HFFc6 (cell line): ENCODE measurements around the gene P2RX2. TPM values are rescaled to one million over a fixed set of nuclear protein-coding genes. Genes with fewer than 3 reads are reported as not detected.

Experiments
- DNase-seq: peaks from one replicate; pipeline ENCODE4 v3.0.0-alpha.2; 2018
- H3K27ac Mint-ChIP-seq: 2 replicates; pipeline ENCODE4 v1.8.0; 2020; ENCODE audit warnings: mild to moderate bottlenecking, mixed read lengths
- H3K27me3 Mint-ChIP-seq: 2 replicates; pipeline ENCODE4 v1.8.0; 2021; ENCODE audit warnings: mild to moderate bottlenecking, moderate library complexity, mixed read lengths; ENCODE audit not compliant: insufficient read depth
- H3K36me3 Mint-ChIP-seq: 2 replicates; pipeline ENCODE4 v1.8.0; 2021; ENCODE audit warnings: low read depth, mixed read lengths
- H3K4me1 Mint-ChIP-seq: 2 replicates; pipeline ENCODE4 v1.8.0; 2020; ENCODE audit warnings: low read depth, mixed read lengths
- H3K4me3 Mint-ChIP-seq: 2 replicates; pipeline ENCODE4 v1.8.0; 2020; ENCODE audit warnings: mild to moderate bottlenecking, moderate library complexity, mixed read lengths
- H3K9me3 Mint-ChIP-seq: 2 replicates; pipeline ENCODE4 v1.8.0; 2020; ENCODE audit warnings: mild to moderate bottlenecking, mixed read lengths
- total RNA-seq, 6 experiments: library from RNA; stranded (reverse); fragmentation: NEBNext Ultra II Directional; extraction: Animal tissue kit (Norgen Biotek cat#: 25700); gene quantifications; 2 replicates in 1 of 6; 3 replicates in 5 of 6; pipeline ENCODE4 v1.2.3, GENCODE V29; 2021
- TF ChIP-seq, protein P1 (sequence below): fragments of 200-600 bp; sonication (generic); IDR thresholded peaks from 2 replicates; pipeline ENCODE4 v1.5.0; 2021; ENCODE audit warnings: antibody characterized with exemption, mild to moderate bottlenecking

P2RX2 gene
- total RNA-seq, 6 experiments from 2014 or later = not detected

GRCh38 chr12:132660052-132660451 is 41.5 kb downstream of the P2RX2 start:
- TF ChIP-seq, protein P1, sequence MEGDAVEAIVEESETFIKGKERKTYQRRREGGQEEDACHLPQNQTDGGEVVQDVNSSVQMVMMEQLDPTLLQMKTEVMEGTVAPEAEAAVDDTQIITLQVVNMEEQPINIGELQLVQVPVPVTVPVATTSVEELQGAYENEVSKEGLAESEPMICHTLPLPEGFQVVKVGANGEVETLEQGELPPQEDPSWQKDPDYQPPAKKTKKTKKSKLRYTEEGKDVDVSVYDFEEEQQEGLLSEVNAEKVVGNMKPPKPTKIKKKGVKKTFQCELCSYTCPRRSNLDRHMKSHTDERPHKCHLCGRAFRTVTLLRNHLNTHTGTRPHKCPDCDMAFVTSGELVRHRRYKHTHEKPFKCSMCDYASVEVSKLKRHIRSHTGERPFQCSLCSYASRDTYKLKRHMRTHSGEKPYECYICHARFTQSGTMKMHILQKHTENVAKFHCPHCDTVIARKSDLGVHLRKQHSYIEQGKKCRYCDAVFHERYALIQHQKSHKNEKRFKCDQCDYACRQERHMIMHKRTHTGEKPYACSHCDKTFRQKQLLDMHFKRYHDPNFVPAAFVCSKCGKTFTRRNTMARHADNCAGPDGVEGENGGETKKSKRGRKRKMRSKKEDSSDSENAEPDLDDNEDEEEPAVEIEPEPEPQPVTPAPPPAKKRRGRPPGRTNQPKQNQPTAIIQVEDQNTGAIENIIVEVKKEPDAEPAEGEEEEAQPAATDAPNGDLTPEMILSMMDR = no peak
- H3K4me1 Mint-ChIP-seq = no peaks in the 10 kb centered on the region
- H3K36me3 Mint-ChIP-seq = peaks cover 41% of the 10 kb centered on the region
- H3K4me3 Mint-ChIP-seq = no peak overlapping the region
- no peak for DNase-seq
- no peaks in the 10 kb centered on the region for H3K9me3 Mint-ChIP-seq
- no peak overlapping the region for H3K27ac Mint-ChIP-seq
- no peaks in the 10 kb centered on the region; the same call in 1 of the 2 replicates for H3K27me3 Mint-ChIP-seq

- Mint-ChIP-seq H3K27ac (no peak overlapping the region), H3K27me3 (no peaks in the 10 kb centered on the region; the same call in 1 of the 2 replicates), H3K36me3 (peaks cover 51% of the 10 kb centered on the region), H3K4me3 (no peak overlapping the region), H3K4me1 (no peaks in the 10 kb centered on the region), H3K9me3 (no peaks in the 10 kb centered on the region)
- DNase-seq = no peak
- TF ChIP-seq, protein P1 = no peak
These were observed 42.4 kb downstream of the P2RX2 start for GRCh38 chr12:132660996-132661395.

- no peak overlapping the region for H3K27ac Mint-ChIP-seq
- DNase-seq = no peak
- no peaks in the 10 kb centered on the region for H3K9me3 Mint-ChIP-seq
- H3K27me3 Mint-ChIP-seq = no peaks in the 10 kb centered on the region; the same call in 1 of the 2 replicates
- H3K36me3 Mint-ChIP-seq = peaks cover 53% of the 10 kb centered on the region
- H3K4me1 Mint-ChIP-seq = no peaks in the 10 kb centered on the region
- TF ChIP-seq, protein P1 = no peak
- H3K4me3 Mint-ChIP-seq = no peak overlapping the region
These were observed 43.4 kb downstream of the P2RX2 start for GRCh38 chr12:132661972-132662371.

DNA sequence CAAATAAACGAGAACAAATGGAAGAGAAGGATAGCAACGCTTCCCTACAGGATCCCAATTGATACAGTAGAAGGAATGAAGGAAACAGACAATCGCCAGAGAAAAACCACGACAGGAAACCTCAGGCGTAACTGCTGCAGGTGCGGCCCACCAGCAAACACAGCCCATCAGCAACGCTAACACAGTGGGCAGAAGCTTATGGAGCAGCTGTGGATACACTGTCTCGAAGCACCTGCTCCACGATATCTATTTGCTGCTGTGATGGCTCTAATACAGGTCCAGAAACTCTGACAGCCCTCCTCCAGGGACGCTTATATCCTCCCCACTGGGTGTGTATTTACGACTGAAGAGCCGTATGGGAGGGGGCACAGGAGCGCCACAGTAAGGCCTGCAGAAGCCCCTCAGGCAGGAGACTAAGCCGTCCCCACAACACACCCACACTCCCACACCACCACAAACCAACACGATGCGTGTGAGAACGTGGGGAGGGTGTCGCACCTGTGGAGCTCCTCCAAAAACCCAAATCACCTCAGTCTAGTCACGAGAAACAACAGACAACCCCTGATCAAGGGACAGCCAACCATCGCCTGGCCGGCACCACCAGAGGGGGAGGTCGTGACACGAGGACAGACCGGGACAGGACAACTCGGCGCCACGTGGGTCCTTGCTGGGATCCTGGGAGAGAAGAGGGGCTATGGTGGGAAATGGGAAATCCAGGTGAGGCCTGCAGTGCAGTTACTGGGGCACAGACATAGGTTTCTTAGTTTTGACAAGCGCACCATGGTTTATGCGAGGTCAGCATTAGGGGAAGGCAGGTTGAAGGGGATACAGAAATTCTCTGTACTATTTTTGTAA is 44.6 kb downstream of the P2RX2 start:
- Mint-ChIP-seq H3K27me3 (no peaks in the 10 kb centered on the region; the same call in 1 of the 2 replicates), H3K9me3 (no peaks in the 10 kb centered on the region), H3K27ac (no peak overlapping the region), H3K4me1 (no peaks in the 10 kb centered on the region), H3K36me3 (peaks cover 48% of the 10 kb centered on the region), H3K4me3 (no peak overlapping the region)
- no peak for DNase-seq
- TF ChIP-seq, protein P1 = no peak

DNA sequence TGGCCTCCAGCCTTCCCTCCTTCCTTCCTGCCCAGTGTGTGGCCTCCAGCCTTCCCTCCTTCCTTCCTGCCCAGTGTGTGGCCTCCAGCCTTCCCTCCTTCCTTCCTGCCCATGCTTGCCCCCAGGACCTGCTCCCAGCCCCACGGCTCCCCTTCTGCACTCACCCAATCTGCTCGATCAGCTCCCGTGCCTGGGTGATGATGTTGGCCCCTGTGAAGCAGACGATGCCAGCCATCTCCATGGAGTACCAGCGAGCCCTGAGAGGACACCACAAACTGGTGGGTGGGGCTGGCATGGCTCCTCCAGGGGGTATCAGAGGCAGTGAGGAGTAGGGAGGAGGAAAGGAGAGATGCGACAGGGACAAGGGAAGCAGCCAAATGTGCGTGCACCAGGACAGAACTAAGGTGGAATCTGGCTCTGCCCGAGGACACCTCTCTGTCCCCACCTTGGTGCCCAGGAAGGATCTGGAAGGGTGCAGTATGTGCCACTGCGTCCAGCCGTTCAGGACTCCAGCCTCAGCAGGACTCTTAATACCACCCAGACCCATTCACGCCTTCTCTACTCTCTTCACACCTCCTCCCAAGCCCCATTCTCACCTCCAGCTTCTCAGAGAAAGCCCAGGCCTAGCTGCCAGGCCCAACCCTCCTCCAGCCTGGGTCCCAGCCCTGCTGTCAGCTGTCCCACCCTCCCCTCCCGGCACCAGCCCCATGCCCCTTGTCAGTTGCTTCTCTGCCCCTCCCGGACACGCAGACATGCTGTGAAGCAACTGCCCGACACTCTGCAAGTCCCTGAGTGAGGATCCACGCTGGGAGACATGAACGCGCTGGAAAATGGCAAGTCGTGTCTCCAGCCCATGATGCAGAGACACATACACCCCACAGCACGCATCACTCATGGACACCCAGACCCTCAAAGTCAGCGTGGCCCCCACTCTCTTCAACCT is 45.9 kb downstream of the P2RX2 start:
- TF ChIP-seq, protein P1 = no peak
- Mint-ChIP-seq H3K36me3 (peaks cover 52% of the 10 kb centered on the region), H3K27me3 (no peaks in the 10 kb centered on the region; the same call in 1 of the 2 replicates), H3K27ac (no peak overlapping the region; the same call in 1 of the 2 replicates), H3K4me3 (no peak overlapping the region), H3K4me1 (no peaks in the 10 kb centered on the region), H3K9me3 (no peaks in the 10 kb centered on the region)
- DNase-seq = no peak
